ENCODE measurements around the gene TTBK2. TPM values are rescaled to one million over a fixed set of nuclear protein-coding genes. Genes with fewer than 3 reads are reported as not detected.

Gene TTBK2
- total and polyA plus RNA-seq, 10 of the 15 experiments (the other 5 are each of a cell fraction or from before 2014, with no cell fraction given), result 0.66 to 9.1 (median 3.7) TPM

- TF ChIP-seq ZNF592 (IDR thresholded peaks at IDR 0.05), result no peak
- TF ChIP-seq PML (IDR thresholded peaks at IDR 0.05; ENCODE audit: low read length), result no peak
- TF ChIP-seq MTA3 (IDR thresholded peaks at IDR 0.05; ENCODE audit: borderline replicate concordance, low read length), result no peak
- TF ChIP-seq ZBED1 (IDR thresholded peaks at IDR 0.05; ENCODE audit: borderline replicate concordance), result peak; percentile 99; the same call in 1 of the 2 replicates
- TF ChIP-seq FOS (IDR thresholded peaks at IDR 0.05; ENCODE audit: borderline replicate concordance, extremely low read depth, insufficient read length), result peak; percentile 99
- TF ChIP-seq SMARCA5 (IDR thresholded peaks at IDR 0.05), result peak; percentile 60; the same call in 1 of the 2 replicates
- TF ChIP-seq PKNOX1 (IDR thresholded peaks at IDR 0.05), result peak; percentile 99
- TF ChIP-seq BRCA1 (IDR thresholded peaks at IDR 0.05; ENCODE audit: low read depth, low read length), result peak; percentile 20; the same call in 1 of the 2 replicates
- no peak for TF ChIP-seq ZBTB11 (CRISPR knock-in tag; IDR thresholded peaks at IDR 0.05)
- TF ChIP-seq NR2C1 (IDR thresholded peaks at IDR 0.05), result peak; percentile 62; the same call in 1 of the 2 replicates
- peak; percentile 39; the same call in 1 of the 2 replicates for TF ChIP-seq SREBF1 (IDR thresholded peaks at IDR 0.05; ENCODE audit: low read length)
- no peak for TF ChIP-seq NFXL1 (IDR thresholded peaks at IDR 0.05; ENCODE audit: borderline replicate concordance)
Observed at GRCh38 chr15:42920519-42921341, at the start of gene TTBK2 (continued).
